HG02798 (cell line): Measurements from ENCODE around the gene RAPGEF3.

ENCODE experiments used
- ATAC-seq: cut with Tn5 transposase; IDR thresholded peaks from one replicate; pipeline ENCODE4 v1.9.1; 2021; ENCODE audit warnings: mild to moderate bottlenecking; ENCODE audit not compliant: unreplicated experiment, poor library complexity

RAPGEF3 gene

GRCh38 chr12:47725091-47725772 is 33.4 kb downstream of the RAPGEF3 start, which contains the start of gene ENDOU:
Gene ENDOU, minus strand, starts transcription at chr12:47725490. Its CDS starts 77 bp downstream, at chr12:47725413.
- ATAC-seq, result no peak

GRCh38 chr12:47722941-47723631 is 35.6 kb downstream of the RAPGEF3 start:
- ATAC-seq, result no peak

- ATAC-seq, result no peak
Measured at GRCh38 chr12:47722136-47722834, 36.4 kb downstream of the RAPGEF3 start.

- no peak for ATAC-seq
Measured at GRCh38 chr12:47721431-47721973, 37.2 kb downstream of the RAPGEF3 start.

GRCh38 chr12:47718531-47718930 is 40.1 kb downstream of the RAPGEF3 start:
- no peak for ATAC-seq

GRCh38 chr12:47717443-47718193 is 41.1 kb downstream of the RAPGEF3 start:
- ATAC-seq, result no peak

- ATAC-seq, result no peak
Measured at GRCh38 chr12:47717046-47717442, 41.6 kb downstream of the RAPGEF3 start.

- ATAC-seq, result no peak
Measured at GRCh38 chr12:47715877-47716548, 42.7 kb downstream of the RAPGEF3 start.

GRCh38 chr12:47715393-47715876 is 43.2 kb downstream of the RAPGEF3 start:
- peak; percentile 71 for ATAC-seq

- ATAC-seq, result peak; percentile 17
Measured at GRCh38 chr12:47714826-47715386, 43.8 kb downstream of the RAPGEF3 start.

GRCh38 chr12:47712171-47712570 is 46.5 kb downstream of the RAPGEF3 start:
- no peak for ATAC-seq

GRCh38 chr12:47711448-47711847 is 47.2 kb downstream of the RAPGEF3 start:
- ATAC-seq, result no peak

GRCh38 chr12:47710278-47710677 is 48.4 kb downstream of the RAPGEF3 start:
- ATAC-seq, result no peak

- no peak for ATAC-seq
Measured at GRCh38 chr12:47709671-47710070, 49.0 kb downstream of the RAPGEF3 start.

- ATAC-seq, result no peak
Measured at GRCh38 chr12:47709237-47709636, 49.4 kb downstream of the RAPGEF3 start.

- no peak for ATAC-seq
Measured at GRCh38 chr12:47707905-47708543, 50.7 kb downstream of the RAPGEF3 start.

- no peak for ATAC-seq
Measured at GRCh38 chr12:47707355-47707754, 51.3 kb downstream of the RAPGEF3 start.

- peak; percentile 85 for ATAC-seq
Measured at GRCh38 chr12:47705566-47706425, 52.9 kb downstream of the RAPGEF3 start, which contains the start of gene RPAP3. Gene RPAP3, minus strand, starts transcription at chr12:47706030. Its CDS starts 3,190 bp downstream, at chr12:47702840.
